Measurements from ENCODE around the gene ATG9A.

ATG9A gene

DNA sequence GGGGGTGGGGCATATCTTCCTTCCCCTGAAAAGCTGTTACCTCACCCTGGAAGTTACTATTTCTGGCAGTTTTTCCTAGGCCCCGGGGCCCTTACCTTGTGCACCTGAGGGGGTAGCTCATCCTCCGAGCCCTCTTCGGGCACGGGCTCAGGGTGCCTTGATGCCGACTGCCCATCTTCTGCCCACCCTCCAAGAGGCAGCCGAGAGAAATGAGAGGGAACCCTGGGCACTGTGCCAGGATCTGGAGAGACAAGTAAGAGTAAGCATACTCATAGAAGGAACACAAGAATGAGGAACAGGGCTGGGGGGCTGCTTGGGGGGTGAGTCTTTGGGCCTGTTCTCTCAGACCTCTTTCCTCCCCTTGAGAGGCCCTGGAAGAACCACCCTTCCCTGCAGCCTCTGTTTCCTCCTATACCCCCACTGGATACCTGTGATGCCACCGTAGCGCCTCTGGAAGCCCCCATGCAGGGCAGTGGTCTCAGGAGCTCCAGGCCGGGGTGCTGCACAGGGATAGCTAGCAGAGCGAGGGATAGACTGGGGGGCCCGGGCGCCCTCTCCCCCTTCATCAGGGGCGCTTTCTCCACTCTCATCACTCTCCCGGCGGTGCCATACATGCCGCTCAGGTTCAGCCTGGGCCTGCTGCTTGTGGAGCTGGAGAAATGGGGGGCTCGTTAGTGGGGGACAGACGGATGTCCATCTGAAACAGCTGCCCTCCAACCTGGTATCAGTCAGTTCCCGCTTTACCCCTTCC, 8.6 kb downstream of the ATG9A start:
- Histone ChIP-seq H3K27ac (ENCODE audit: low read length) (no peak overlapping the region), H2AFZ (ENCODE audit: low read length) (no peak overlapping the region), H4K20me1 (ENCODE audit: insufficient read depth, low read length) (no peaks in the 10 kb centered on the region), H3K9me3 (replicated peaks; ENCODE audit: insufficient read depth, low read length) (no peaks in the 10 kb centered on the region), H3K4me2 (ENCODE audit: low read depth, low read length) (no peak overlapping the region), H3K9ac (ENCODE audit: low read length) (no peak overlapping the region), H3K4me3 (ENCODE audit: low read length) (no peak overlapping the region), H3K27me3 (replicated peaks; ENCODE audit: insufficient read depth, low read length) (no peaks in the 10 kb centered on the region), H3K4me1 (ENCODE audit: low read length) (peaks cover 13% of the 10 kb centered on the region), H3F3A (ENCODE audit: insufficient read depth, low read length) (peaks cover 17% of the 10 kb centered on the region; the same call in 1 of the 2 replicates), H3K9me2 (replicated peaks; ENCODE audit: insufficient read depth, low read length) (no peaks in the 10 kb centered on the region), H3K36me3 (replicated peaks; ENCODE audit: insufficient read depth, low read length) (no peaks in the 10 kb centered on the region; the same call in 1 of the 2 replicates), H3K79me2 (ENCODE audit: low read length) (peaks cover 6% of the 10 kb centered on the region; the same call in 1 of the 2 replicates)
- DNase-seq = no peak
- TF ChIP-seq, protein P1, sequence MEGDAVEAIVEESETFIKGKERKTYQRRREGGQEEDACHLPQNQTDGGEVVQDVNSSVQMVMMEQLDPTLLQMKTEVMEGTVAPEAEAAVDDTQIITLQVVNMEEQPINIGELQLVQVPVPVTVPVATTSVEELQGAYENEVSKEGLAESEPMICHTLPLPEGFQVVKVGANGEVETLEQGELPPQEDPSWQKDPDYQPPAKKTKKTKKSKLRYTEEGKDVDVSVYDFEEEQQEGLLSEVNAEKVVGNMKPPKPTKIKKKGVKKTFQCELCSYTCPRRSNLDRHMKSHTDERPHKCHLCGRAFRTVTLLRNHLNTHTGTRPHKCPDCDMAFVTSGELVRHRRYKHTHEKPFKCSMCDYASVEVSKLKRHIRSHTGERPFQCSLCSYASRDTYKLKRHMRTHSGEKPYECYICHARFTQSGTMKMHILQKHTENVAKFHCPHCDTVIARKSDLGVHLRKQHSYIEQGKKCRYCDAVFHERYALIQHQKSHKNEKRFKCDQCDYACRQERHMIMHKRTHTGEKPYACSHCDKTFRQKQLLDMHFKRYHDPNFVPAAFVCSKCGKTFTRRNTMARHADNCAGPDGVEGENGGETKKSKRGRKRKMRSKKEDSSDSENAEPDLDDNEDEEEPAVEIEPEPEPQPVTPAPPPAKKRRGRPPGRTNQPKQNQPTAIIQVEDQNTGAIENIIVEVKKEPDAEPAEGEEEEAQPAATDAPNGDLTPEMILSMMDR (IDR thresholded peaks at IDR 0.05; ENCODE audit: low read length) = no peak
- TF ChIP-seq EZH2phosphoT487 (IDR thresholded peaks at IDR 0.05; ENCODE audit: low read length) (no peak), EZH2 (optimal IDR thresholded peaks at IDR 0.05; ENCODE audit: low read depth, low read length) (no peak)

- no peak overlapping the region for H3K4me3 ChIP-seq (ENCODE audit: low read length)
- TF ChIP-seq, protein P1 (IDR thresholded peaks at IDR 0.05; ENCODE audit: low read length) = no peak
- TF ChIP-seq EZH2 (optimal IDR thresholded peaks at IDR 0.05; ENCODE audit: low read depth, low read length) (no peak), EZH2phosphoT487 (IDR thresholded peaks at IDR 0.05; ENCODE audit: low read length) (no peak)
- H3K4me2 ChIP-seq (ENCODE audit: low read depth, low read length) = no peak overlapping the region
Observed at GRCh38 chr2:219219784-219220532, 9.5 kb downstream of the ATG9A start.

DNA sequence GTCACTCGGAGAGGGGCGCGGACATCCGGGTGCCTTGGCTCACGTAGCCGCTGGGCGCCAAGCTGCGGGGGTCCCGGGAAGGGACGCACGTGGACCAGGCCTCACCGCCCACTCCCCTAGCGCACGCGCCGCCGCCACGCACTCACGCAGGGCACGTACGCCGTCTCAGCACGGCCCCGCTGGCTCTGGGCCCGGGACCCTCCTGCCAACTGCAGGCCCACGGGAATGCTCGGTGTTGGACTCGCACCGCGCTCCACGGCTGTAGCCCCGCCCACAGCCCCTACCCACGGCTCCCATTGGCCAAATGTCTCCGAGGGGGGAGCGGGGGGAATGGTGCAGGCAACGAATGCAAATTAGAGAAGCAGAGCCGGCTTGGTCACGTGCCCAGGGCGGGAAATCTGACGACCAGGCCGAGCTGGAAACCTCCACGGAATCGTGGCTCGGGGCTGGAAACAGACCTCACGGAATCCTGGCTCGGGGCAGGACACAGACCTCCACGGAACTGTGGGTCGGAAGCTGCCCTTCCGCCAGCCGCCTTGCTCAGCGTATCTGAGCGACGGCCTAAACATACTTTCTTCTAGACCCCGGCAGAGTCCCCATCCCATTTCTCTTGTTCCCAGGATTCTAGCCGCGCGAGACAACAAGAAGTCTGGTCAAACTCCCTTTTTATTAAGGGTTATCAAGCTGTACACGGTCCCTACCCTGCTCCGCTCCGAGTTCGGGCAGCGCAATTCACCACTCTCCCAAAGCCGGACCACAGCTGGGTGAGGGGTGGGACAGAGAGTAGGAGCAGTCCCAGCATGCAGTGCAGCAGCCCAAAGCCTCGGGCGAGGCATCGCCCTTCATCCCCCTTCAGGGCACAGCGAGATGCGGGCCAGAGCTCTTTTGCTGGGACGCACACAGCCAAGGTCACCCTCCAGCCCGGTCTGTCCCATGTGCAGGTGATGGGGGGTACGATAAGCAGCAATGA, 10.4 kb downstream of the ATG9A start, which contains the start of gene ABCB6:
Gene ABCB6, minus strand, starts transcription at position 227 of the 970 bp plus-strand sequence. CDS start 285 bp downstream, outside the sequence.
- Histone ChIP-seq H3F3A (ENCODE audit: insufficient read depth, low read length) (peaks cover 17% of the 10 kb centered on the region; the same call in 1 of the 2 replicates), H3K36me3 (replicated peaks; ENCODE audit: insufficient read depth, low read length) (no peaks in the 10 kb centered on the region; the same call in 1 of the 2 replicates), H3K4me1 (ENCODE audit: low read length) (peaks cover 13% of the 10 kb centered on the region), H4K20me1 (ENCODE audit: insufficient read depth, low read length) (no peaks in the 10 kb centered on the region), H2AFZ (ENCODE audit: low read length) (peak within 1 kb of the TSS; percentile 78), H3K9ac (ENCODE audit: low read length) (peak within 1 kb of the TSS; percentile 67), H3K9me3 (replicated peaks; ENCODE audit: insufficient read depth, low read length) (no peaks in the 10 kb centered on the region), H3K27me3 (replicated peaks; ENCODE audit: insufficient read depth, low read length) (no peaks in the 10 kb centered on the region), H3K4me3 (ENCODE audit: low read length) (peak within 1 kb of the TSS; percentile 76), H3K79me2 (ENCODE audit: low read length) (peaks cover 6% of the 10 kb centered on the region; the same call in 1 of the 2 replicates), H3K9me2 (replicated peaks; ENCODE audit: insufficient read depth, low read length) (no peaks in the 10 kb centered on the region), H3K4me2 (ENCODE audit: low read depth, low read length) (peak within 1 kb of the TSS; percentile 99), H3K27ac (ENCODE audit: low read length) (peak within 1 kb of the TSS; percentile 59; the same call in 1 of the 2 replicates)
- DNase-seq = peak; percentile 94
- TF ChIP-seq EZH2phosphoT487 (IDR thresholded peaks at IDR 0.05; ENCODE audit: low read length) (no peak), EZH2 (optimal IDR thresholded peaks at IDR 0.05; ENCODE audit: low read depth, low read length) (no peak)
- TF ChIP-seq, protein P1 (IDR thresholded peaks at IDR 0.05; ENCODE audit: low read length) = no peak

More at GRCh38 chr2:219219784-219220532, 9.5 kb downstream of the ATG9A start:
- Histone ChIP-seq H3K27ac (ENCODE audit: low read length) (no peak overlapping the region), H2AFZ (ENCODE audit: low read length) (no peak overlapping the region), H3K9me2 (replicated peaks; ENCODE audit: insufficient read depth, low read length) (no peaks in the 10 kb centered on the region), H3K27me3 (replicated peaks; ENCODE audit: insufficient read depth, low read length) (no peaks in the 10 kb centered on the region), H4K20me1 (ENCODE audit: insufficient read depth, low read length) (no peaks in the 10 kb centered on the region), H3K4me1 (ENCODE audit: low read length) (peaks cover 13% of the 10 kb centered on the region), H3K9ac (ENCODE audit: low read length) (no peak overlapping the region), H3K79me2 (ENCODE audit: low read length) (peaks cover 6% of the 10 kb centered on the region; the same call in 1 of the 2 replicates), H3K9me3 (replicated peaks; ENCODE audit: insufficient read depth, low read length) (no peaks in the 10 kb centered on the region), H3F3A (ENCODE audit: insufficient read depth, low read length) (peaks cover 17% of the 10 kb centered on the region; the same call in 1 of the 2 replicates), H3K36me3 (replicated peaks; ENCODE audit: insufficient read depth, low read length) (no peaks in the 10 kb centered on the region; the same call in 1 of the 2 replicates)
- no peak for DNase-seq

All from MM.1S (cell line).